DMS153 (cell line): ENCODE data around the gene TMEM9B.
A peak's percentile ranks its signal among the peaks of the same experiment; 100 is the strongest.
"Not testable (repeated sequence)": the region's sequence is repeated elsewhere in the genome, so short reads cannot be mapped to it uniquely, and the experiment has no call there.

Experiments
- DNase-seq: peaks from one replicate; lab custom pipeline; 2025; lab: John Stamatoyannopoulos, UW

Gene TMEM9B

DNA sequence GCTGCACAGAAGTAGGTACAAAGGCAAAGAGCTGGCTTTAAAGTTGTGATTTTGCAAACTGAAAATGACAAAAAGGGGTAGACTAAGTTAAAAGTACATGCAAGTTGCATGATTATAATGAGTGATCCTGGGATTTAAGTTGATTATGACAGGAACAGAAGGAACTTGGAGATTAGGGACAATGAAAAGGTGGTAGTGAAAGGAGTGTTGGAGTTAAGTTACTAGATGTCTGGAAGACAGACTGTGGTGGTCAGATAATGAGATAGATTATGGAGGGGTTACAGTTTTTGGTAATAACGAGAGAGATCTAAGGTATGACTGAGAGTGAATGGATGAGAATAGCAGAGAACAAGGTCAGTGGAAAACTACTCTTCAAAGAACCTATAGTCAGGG, 7.7 kb upstream of the TMEM9B start:
- no peak for DNase-seq

DNA sequence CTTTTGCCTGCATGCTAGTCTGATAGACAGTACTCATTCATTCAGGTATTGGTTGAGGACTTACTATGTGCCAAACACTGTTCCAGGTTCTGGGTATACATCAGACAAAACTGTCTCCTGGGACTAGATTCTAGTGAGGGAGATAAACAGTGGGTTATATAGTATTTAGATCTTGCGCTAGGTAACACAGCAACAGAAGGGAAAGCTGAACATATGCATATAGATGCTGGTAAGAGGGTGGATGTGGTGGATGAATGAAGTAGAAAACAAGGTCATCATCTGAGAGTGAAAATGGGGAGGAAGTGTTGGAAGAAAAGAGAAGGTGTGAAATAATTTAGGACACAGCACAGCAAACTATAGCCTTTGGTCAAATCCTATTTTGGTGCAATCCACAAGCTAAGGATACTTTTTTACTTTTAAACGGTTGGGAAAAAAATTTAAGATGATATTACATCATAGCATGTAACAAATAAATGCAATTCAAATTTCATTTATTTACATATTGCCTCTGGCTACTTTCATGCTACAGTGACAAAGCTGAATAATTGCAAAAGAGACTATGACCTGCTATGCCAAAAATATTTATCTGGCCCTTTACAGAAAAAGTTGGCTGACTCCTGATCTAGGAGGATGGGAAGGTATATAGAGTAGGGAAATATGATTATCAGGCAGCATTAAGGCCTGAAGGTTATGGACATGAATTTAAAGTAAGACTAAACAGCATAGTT, 7.1 kb upstream of the TMEM9B start:
- DNase-seq, result no peak

DNA sequence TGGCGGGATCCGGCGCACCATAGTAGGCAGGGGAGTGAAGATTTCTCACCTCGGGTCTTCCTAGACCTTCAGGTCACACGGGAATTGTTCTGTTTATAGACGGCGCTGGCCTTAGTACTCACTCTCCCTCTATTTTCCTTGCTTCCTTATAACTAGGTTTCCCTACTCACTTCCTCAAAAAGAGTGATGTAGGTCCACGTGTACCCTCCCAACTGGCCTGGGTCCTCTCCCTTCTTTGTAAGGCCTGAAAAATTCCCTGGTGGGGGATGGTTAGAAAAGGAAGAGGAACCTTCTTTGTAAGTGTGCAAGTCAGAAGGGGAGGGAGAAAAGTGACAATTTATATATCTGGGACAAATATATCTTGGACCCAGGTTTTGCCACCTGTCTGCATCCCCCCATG, 2.9 kb upstream of the TMEM9B start:
- DNase-seq, result no peak

DNA sequence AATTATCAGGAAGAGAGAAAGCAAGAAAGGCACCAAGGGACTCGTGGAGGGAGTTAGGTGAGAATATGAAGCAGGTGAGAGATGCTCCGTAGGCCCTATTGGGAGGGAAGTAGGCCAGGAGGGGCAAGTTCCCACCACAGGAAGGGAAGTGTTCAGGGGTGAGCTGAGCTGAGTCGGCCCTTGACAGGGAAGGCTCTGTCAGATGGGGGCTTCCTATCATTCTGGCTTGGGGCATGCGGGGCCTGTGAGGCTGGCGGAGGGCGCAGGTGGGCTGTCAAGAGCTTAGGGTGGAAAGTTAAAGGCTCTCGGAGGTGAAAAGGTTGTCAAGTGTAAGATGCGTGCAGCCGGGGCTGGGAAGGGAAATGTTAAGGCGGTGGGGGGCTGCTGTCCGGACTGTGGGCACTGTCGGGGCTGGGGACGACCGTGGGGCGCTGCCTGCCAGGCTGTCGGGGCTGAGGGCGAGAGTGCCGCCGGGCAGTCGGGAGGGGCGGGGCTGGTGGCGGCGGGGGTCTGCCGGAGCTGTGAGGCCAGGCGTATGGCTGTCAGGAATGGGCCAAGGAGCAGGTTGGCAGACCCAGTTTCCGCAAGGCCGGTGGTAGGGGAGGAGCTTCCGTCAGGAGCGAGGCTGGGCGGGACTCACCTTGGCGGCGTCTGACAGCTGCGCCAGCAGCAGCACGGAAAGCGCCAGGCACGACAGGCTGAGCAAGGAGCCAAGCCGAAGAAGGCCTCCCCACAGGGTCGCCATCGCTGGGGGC, 496 bp downstream of the TMEM9B start:
- DNase-seq, result peak; percentile 47

DNA sequence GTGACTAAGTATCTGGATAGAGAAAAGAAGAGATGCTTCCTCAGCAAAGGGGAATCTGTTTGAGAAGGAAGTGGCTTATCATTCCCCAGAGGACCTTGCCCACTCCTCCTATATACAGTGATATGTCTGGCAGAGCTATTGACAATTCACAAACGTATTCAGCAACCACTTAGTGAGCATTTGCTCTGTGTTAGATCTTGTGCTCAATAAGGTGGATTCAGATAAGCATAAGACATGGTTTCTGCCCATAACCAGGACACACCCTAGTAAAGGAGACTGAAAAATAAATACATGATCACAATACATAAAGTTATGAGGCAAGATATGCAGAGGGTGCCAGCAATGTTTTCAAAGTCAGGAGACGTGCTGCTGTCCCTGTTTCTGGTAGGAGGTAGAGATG, 1.4 kb downstream of the TMEM9B start:
- no peak for DNase-seq

DNA sequence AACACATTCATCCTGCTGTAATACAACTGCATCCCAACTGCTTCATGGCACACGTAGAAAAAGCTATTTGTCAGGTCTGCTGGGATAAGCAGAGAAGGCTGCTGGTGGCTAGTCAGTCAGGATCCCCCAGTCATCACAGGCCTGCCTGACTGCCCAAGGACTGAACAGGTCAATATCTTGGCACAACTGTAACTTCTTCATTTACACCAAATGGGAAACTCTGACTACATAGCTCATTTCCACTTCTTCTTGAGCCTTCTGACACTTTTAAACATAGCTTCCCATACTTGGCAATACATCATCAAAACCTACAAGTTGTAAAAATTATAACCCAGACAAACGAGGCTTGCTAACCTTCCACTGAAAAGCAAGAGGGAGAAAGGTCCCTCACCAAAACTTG, 2.8 kb downstream of the TMEM9B start:
- DNase-seq, result no peak

DNA sequence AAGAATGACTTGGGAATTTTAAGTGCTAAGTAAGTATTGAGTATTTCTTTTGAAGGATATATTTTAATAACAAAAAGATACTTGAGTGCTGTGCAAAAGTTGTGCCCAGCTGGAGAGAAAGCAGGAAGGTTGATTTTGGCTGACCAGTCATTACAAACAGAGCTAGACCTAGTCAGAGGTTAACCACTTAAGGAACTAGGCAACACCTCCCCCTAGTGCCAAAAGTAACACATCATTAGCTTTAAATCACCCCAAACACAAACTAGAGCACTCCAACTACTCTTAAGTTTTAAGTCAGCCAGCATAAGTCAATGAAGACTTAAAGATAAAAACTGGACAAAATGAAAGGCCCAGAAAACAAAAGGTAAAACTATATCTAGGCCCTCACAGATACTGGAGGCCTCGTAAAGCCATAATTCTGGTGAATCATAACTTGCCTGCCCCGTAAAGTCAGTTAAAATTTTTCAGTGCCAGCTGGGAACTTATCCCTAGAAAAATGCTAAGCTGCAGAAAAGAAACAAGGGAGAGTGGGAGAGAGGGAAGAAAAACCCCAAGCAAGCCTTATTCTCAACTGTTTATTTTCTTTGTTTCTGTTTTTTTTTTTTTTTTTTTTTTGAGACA, 4.6 kb downstream of the TMEM9B start:
- peak; percentile 33 for DNase-seq

DNA sequence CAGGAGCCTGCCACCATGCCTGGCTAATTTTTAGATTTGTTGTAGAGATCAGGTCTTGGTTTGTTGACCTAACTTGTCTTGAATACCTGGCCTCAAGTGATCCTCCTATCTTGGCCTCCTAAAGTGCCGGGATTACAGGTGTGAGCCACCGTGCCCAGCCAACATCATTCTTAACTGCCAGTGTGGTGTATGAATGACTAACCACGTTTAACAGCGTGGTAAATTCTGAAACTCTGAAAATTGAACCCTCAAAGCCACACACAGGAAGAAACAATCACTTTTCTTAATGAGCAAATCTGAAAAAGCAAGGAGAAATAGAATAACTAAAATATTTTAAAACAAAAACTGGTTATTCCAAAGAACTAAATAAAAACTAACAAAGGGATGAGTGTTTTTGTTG, 7.4 kb downstream of the TMEM9B start:
- no peak for DNase-seq

DNA sequence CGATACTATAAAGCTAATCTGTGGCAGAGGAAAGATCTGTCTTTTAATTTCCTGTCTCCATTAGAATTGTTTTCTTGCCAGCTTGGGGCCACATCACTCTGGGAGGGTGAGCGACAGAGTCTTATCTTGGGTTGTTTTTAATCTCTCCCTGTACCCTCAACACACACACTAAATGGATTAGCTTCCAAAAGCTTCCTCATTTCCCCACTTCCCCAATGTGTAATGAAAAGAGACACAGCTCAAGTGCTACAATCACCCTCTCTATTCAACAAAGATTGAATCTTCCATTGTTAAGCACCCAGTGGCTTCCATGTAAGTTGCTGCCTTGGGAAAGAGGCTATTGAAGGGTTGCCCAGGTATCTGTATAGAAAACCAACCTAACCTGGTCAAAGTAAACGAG, 15.4 kb downstream of the TMEM9B start:
- peak; percentile 73 for DNase-seq

DNA sequence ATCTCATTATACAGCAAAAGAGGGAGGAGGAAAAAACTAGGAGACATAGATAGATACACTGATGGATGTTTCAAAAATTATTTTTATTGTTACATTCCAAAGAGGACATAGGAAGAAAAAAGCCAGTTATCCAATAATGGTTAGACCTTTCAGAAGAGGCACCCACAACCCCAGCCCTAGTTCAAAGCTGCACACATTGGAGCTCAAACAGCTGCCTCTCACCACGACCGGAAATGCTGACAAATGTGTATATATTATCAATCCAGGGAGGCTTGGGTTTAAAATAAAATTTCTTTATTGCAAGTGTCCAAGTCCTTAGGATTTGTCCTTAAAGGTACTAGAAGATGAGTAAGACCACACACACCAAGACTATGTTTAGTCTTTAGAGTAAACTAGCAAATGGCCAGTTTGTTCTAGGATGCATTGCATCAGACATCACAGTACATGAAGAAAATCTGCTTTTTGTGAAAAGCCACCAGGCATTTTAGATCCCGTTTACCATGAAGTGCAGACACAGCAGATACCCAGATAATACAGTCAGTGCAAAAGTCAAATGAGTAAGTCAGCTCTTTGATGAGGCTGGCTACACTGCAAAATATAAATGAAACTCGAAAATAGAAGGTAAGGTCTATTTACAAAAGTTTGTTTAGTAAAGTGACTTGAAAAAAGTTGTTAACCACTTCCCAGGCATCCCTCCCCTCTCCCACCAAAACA, 16.9 kb downstream of the TMEM9B start:
- no peak for DNase-seq

DNA sequence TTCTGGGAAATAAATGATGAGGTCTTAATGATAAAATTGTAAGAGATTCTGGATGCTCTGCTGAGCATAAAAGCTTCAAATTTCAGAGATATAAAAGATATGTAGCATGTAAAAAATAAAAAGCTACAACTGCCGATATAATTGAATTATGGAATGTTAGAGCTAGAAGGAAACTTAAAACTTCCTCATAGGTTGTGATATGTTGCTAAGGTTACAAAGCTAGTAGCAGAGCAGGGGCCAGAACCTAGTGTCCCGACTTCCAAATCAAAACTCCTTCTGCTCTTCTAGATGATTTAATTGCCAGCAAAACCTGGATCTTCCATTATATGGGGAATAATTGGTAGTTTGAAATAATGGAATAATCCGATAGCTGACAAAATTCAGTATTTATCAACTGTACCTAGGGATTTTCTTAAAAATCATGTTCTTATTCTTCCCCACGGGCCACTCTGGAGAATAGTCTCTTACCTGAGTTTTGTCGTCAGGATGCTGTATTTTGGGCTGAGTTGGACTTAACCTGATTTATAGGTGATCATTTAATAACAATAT, 21.6 kb downstream of the TMEM9B start, which contains the start of gene ASCL3:
TSS of gene ASCL3 (minus strand) at position 499 of the 549 bp plus-strand sequence. CDS start 4,855 bp downstream, outside the sequence.
- DNase-seq, result no peak

DNA sequence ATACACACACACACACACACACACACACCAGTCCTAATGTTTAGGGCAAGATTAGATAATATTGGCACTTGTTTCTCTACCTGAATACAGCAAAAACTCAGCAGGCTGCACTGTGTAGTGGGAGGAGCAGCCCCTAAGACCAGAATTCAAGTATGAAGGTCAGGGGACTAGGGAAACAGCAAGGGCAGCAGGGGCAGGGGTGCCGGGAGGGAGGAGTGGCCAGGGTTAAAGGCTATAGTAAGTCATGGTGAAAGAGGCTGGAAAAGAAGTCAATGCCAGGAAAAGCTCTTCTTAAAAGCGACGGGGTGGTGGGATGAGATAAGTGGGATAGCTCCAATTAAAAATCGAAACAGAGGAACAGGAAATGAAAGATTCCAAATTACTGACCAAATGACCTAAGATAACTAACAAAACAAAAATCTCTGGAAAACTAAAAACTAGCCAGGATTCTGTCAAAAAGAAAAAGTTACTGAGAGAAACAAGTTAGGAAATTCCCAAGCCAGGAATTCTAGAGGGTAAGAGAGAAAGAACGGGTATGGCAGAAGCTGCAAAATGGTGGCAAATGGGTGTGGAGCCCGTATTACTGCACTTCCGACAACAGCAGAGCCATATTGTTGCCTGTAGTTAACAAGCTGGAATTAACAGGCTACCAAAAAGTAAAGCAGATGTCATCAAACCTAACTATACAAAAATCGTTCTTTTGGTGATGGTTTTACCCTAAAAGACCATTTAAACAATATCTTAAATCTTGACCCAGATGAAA, 22.7 kb downstream of the TMEM9B start:
- DNase-seq, result no peak

DNA sequence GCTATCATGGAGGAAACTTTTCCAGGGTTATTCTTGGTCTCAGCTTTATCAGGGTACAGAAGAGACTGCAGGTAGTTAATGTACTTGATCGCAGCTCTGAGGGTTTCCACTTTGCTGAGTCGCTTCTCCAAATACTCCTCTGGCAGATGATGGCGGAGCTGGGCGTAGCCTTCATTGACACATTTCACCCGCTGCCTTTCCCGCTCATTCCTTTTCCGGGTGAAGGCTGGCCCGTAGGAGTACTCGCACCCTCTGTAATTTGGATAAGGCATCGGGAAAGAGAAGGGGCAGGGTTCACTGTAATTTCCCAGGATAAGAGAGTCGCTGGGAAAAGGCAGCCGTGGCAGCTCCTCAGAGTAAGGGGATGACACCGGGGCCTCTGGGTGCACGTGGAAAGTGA, 26.6 kb downstream of the TMEM9B start:
- no peak for DNase-seq

DNA sequence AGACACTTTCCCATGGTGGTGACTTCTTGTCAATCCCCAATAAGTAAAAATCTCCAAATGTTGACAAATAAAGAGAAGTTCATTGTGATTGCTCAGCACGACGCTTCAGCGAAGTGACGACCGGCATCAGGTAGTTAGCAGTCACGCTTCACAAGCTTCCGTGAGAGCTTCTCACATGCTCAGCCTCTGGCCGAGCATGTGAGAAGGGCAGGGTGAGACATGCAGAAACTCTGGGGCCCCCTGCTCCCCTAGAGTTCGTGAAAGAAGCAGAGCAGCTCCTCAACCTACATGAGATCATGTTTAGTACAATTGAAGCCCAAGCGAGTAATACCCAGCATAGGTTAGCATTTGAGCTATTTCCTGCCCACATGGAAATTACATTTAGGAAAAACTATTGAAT, 27.1 kb downstream of the TMEM9B start:
- DNase-seq, result no peak

DNA sequence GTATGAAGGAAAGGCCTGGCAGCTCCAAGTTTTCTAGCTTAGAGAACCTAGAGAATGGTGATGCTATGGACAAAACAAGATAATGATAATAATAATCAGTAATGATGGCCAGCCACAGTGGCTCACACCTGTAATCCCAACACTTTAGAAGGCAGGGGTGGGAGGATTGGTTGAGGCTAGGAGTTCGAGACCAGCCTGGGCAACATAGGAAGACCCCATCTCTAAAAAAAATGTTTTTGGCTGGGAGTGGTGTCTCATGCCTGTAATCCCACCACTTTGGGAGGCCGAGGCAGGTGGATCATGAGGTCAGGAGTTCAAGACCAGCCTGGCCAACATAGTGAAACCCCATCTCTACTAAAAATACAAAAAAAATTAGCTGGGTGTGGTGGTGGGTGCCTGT, 28.5 kb downstream of the TMEM9B start:
- DNase-seq, result not testable (repeated sequence)

DNA sequence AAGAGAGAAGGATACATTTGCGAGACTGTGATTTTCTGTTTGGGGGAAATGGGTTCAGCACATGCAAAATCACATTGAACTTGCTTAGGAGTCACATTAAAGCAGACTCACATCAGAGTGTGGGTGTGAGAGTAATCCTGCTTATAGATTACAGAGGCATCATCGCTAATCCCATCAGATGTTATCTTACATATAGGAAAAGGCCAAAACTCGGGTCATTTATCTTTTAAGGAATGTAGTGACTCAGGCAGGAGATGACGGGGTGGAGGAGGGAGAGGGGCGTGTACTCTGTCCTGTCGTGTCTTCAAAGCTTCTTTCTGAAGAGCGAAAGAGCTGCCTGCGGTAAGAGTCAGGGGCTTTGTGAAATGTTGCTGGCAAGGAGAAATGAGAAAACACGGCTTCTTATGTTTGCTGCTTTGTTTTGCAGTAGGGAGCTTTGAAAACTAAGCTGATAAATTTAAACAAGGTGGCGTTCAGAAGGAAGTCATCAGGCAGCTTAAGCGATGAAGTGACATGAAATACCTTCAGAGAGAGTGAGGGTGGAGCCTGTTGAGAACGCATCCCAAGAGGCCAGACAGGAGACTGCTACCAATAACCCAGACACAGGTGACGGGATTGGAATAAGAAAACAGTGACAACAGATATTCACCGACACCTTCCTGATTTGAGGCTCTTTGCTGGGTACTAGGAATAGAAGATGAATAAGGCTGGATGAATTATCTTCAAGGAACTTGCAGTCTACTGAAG, 29.3 kb downstream of the TMEM9B start:
- no peak for DNase-seq

DNA sequence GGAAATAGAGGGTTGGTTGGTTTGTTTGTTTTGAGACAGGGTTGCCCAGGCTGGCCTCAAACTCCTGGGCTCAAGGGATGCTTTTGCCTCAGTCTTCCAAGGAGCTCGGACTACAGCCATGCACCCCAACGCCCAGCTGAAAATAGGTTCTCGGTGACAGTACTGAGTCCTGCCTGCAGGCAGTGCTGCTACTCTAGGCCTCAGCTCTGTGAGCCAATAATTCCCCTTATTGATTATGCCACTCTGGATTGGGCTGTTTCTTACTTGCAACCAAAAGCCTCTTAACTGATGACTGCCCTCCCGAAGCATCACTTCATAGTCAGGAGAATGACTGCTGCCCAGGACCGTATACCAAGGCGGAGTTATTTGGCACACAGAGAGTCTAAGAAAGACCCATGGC, 30.3 kb downstream of the TMEM9B start:
- no peak for DNase-seq

DNA sequence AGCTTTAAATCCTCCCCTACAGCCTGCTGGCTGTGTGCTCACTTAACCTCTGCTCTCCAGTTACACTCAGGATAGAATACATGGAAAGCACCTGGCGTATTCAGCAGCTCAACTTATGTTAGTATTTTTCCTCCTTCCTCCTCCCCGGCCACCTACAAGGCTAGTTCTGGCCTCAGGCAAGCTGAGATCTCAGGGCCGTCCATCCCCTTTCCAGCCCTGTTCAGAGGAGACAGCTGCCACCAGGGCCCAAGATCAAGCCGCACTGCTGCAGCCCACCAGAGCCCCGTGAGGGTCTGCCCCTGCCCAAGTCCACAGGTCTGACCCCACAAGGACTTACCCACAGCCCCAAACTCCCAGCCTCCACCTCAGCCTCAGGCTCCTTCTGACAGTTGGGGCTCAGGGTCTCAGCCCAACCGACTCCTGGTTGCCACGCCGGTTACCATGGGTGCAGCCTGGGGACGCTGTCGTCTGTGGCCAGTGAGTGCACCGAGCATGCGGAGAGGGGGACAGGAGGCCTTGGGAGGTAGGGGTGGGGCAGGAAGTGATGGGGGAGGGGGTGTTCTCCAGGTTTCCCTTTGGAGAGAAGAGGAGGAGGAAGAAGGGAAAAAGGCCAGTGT, 31.6 kb downstream of the TMEM9B start, which contains the start of gene C11orf16:
TSS of gene C11orf16 (minus strand) at position 384 of the 617 bp plus-strand sequence. CDS start 639 bp downstream, outside the sequence.
- peak; percentile 63 for DNase-seq

DNA sequence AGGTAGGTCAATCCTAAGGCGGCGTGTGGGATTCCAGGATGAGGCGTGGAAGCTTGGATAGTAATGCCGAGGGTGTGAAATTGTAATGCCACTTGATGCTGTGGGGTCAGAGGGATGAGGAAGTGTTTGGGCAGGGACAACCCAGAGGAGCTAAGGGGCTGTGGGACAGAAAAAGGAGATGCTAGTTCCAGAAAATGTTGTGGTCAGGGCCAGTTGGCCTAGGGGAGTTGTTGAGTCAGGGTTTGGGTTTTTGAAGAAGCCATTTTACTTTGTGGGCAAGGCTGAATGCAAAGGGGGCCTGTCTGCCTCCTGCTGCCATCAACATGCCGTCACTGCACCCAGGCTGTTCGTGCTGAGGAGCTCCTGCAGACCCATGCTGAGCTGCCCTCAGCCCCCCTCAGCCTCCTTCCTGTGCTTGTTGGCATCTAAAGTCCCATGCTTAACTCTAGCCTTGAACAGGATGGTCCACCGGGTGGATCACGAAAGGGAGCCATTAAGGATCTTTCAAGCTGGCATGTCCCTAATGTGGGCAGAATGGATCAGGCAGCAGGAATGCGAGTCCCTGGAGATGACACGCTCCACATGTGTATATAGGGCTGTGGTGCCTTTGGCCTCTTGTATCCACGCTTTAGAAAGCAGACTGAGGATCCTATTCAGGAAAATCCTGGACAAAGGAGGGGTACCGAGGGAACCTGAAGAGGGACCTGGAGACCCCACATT, 33.6 kb downstream of the TMEM9B start:
- no peak for DNase-seq
